ENCODE results near the gene ABHD12.

DNA sequence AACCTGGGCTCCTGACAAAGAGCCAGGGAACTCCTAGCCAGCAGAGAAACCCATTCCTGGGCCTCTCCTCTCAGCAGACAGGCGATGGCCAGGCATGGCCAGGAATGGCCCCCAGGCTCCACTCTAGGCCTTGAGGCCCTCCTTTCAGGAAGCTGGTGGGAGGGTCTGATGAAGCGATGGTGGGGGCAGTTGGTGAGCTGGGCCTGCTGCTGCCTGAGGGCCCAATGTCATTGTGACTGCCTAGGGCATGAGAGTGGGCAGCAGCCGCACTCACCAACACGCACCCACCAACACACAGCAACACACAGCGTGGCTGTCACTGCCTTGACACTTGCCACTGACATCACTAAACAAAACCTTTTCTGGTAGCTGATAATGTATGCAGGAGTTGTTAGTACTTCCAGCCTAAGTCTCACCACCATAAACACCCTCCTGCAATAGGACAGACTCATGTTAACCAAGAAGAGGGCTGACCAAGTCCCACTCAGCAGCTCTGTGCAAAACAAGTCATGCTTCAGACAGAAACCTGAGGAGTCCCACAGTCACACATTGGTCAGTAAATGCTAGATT lies 69.3 kb downstream of the ABHD12 start:
- TF ChIP-seq, protein P1, sequence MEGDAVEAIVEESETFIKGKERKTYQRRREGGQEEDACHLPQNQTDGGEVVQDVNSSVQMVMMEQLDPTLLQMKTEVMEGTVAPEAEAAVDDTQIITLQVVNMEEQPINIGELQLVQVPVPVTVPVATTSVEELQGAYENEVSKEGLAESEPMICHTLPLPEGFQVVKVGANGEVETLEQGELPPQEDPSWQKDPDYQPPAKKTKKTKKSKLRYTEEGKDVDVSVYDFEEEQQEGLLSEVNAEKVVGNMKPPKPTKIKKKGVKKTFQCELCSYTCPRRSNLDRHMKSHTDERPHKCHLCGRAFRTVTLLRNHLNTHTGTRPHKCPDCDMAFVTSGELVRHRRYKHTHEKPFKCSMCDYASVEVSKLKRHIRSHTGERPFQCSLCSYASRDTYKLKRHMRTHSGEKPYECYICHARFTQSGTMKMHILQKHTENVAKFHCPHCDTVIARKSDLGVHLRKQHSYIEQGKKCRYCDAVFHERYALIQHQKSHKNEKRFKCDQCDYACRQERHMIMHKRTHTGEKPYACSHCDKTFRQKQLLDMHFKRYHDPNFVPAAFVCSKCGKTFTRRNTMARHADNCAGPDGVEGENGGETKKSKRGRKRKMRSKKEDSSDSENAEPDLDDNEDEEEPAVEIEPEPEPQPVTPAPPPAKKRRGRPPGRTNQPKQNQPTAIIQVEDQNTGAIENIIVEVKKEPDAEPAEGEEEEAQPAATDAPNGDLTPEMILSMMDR (optimal IDR thresholded peaks at IDR 0.05 in 1 of 3, IDR thresholded peaks at IDR 0.05 in 1 of 3, conservative IDR thresholded peaks at IDR 0.05 in 1 of 3; ENCODE audit: extremely low read depth in 1 of 3, insufficient read depth in 2 of 3, low read length in 3 of 3), result no peak
- TF ChIP-seq EZH2 (IDR thresholded peaks at IDR 0.05; ENCODE audit: low read length), result no peak

Measured in keratinocyte (primary cell).